Measurements from ENCODE around the gene ASB18. TPM values are rescaled to one million over a fixed set of nuclear protein-coding genes. Genes with fewer than 3 reads are reported as not detected.

The ASB18 gene
- total RNA-seq, 1 experiment from 2014 or later, result not detected

- 0 out of 2 replicates have a peak, but pooled peaks cover under 1% of the 10 kb centered on the region for H3K9me3 Mint-ChIP-seq
- H3K36me3 Mint-ChIP-seq, result no peaks in the 10 kb centered on the region
- H3K27ac Mint-ChIP-seq, result no peak overlapping the region
- no peaks in the 10 kb centered on the region for H3K4me1 Mint-ChIP-seq
- ChIA-PET CTCF (interaction anchor here (0.6 kb wide), 1 partner anchor 216 kb away, joined by 3 read pairs; no protein-coding TSS in a partner anchor), POLR2A (no interaction called here)
- H3K27me3 Mint-ChIP-seq (ENCODE audit: low read depth), result no peaks in the 10 kb centered on the region
- DNase-seq (ENCODE audit: low spot score) (no peak), ATAC-seq (no peak)
- no peak for TF ChIP-seq MYBL2 (CRISPR knock-in tag; IDR thresholded peaks at IDR 0.05)
- TF ChIP-seq CREB1 (CRISPR knock-in tag; IDR thresholded peaks at IDR 0.05), result no peak
- no peak for TF ChIP-seq ATF1 (CRISPR knock-in tag; IDR thresholded peaks at IDR 0.05)
- no peak for TF ChIP-seq CDX4 (CRISPR knock-in tag; IDR thresholded peaks at IDR 0.05; ENCODE audit: borderline replicate concordance)
- TF ChIP-seq ZSCAN18 (CRISPR knock-in tag; IDR thresholded peaks at IDR 0.05), result no peak
- TF ChIP-seq ZNF121 (CRISPR knock-in tag; IDR thresholded peaks at IDR 0.05), result no peak
- no peak overlapping the region for H3K4me3 Mint-ChIP-seq
Observed at GRCh38 chr2:236294647-236295046, 30.4 kb upstream of the ASB18 start.

GRCh38 chr2:236293241-236293810 is 29.1 kb upstream of the ASB18 start:
- ATAC-seq, result no peak
- POLR2A ChIA-PET, result no interaction called here
- no peaks in the 10 kb centered on the region for H3K36me3 Mint-ChIP-seq
- no peaks in the 10 kb centered on the region; the same call in 1 of the 2 replicates for H3K27me3 Mint-ChIP-seq (ENCODE audit: low read depth)
- H3K9me3 Mint-ChIP-seq, result no peaks in the 10 kb centered on the region
- no peak overlapping the region for H3K27ac Mint-ChIP-seq
- CTCF ChIA-PET, result no interaction called here
- no peaks in the 10 kb centered on the region for H3K4me1 Mint-ChIP-seq
- no peak for DNase-seq (ENCODE audit: low spot score)
- H3K4me3 Mint-ChIP-seq, result no peak overlapping the region
- no peak for TF ChIP-seq ARID4B (CRISPR knock-in tag; IDR thresholded peaks at IDR 0.05; ENCODE audit: borderline replicate concordance)
- TF ChIP-seq ATF3 (CRISPR knock-in tag; conservative IDR thresholded peaks at IDR 0.05), result no peak
- no peak for TF ChIP-seq KAT7 (CRISPR knock-in tag; IDR thresholded peaks at IDR 0.05; ENCODE audit: borderline replicate concordance)
- no peak for TF ChIP-seq SMAD3 (CRISPR knock-in tag; IDR thresholded peaks at IDR 0.05; ENCODE audit: borderline replicate concordance)
- TF ChIP-seq RORB (CRISPR knock-in tag; IDR thresholded peaks at IDR 0.05), result no peak
- no peak for TF ChIP-seq TCF7 (CRISPR knock-in tag; IDR thresholded peaks at IDR 0.05; ENCODE audit: low read depth)
- TF ChIP-seq AFF4 (CRISPR knock-in tag; IDR thresholded peaks at IDR 0.05; ENCODE audit: borderline replicate concordance), result no peak
- TF ChIP-seq ZNF138 (CRISPR knock-in tag; conservative IDR thresholded peaks at IDR 0.05), result no peak
- no peak for TF ChIP-seq MXD4 (CRISPR knock-in tag; IDR thresholded peaks at IDR 0.05; ENCODE audit: borderline replicate concordance)
- TF ChIP-seq ZNF671 (CRISPR knock-in tag; IDR thresholded peaks at IDR 0.05), result no peak
- no peak for TF ChIP-seq FOXK1 (CRISPR knock-in tag; IDR thresholded peaks at IDR 0.05)
- TF ChIP-seq STAT6 (CRISPR knock-in tag; conservative IDR thresholded peaks at IDR 0.05; ENCODE audit: low read depth), result no peak
- TF ChIP-seq SOX15 (CRISPR knock-in tag; IDR thresholded peaks at IDR 0.05), result no peak
- TF ChIP-seq OVOL2 (CRISPR knock-in tag; IDR thresholded peaks at IDR 0.05; ENCODE audit: borderline replicate concordance), result no peak
- no peak for TF ChIP-seq USF1 (CRISPR knock-in tag; IDR thresholded peaks at IDR 0.05)

Measured in WTC11 (cell line).